Spleen (tissue), 7 donors: ENCODE results near the gene IPO7.

Experiments used
- POLR2A ChIP-seq, 3 donors: fragments of 450-650 bp; IDR thresholded peaks; one replicate each; pipeline ENCODE4 v1.5.1; 2017; ENCODE audit warnings: antibody characterized with exemption in 3 of 3, mild to moderate bottlenecking in 1 of 3
- TF ChIP-seq, protein P1 (sequence below), 11 experiments: fragments of 200-600 bp in 7 of 11; fragments of 450-650 bp in 4 of 11; sonication (generic) in 4 of 11; IDR thresholded peaks in 8 of 11; conservative IDR thresholded peaks in 3 of 11; 1 replicate in 7 of 11; 2 replicates in 4 of 11; pipeline versions ENCODE4 v1.4.0 to v1.8.0; 2016 to 2021; ENCODE audit warnings: antibody characterized with exemption in 11 of 11, inconsistent platforms in 4 of 11, mild to moderate bottlenecking in 1 of 11
- donor health status: DM: no; HTN: no; CAD: no; lungs with moderate emphysema.
- donor health status: DM: no; HTN: no; CAD: no.
- donor health status: DM: no; HTN: no; CAD: no.

DNA sequence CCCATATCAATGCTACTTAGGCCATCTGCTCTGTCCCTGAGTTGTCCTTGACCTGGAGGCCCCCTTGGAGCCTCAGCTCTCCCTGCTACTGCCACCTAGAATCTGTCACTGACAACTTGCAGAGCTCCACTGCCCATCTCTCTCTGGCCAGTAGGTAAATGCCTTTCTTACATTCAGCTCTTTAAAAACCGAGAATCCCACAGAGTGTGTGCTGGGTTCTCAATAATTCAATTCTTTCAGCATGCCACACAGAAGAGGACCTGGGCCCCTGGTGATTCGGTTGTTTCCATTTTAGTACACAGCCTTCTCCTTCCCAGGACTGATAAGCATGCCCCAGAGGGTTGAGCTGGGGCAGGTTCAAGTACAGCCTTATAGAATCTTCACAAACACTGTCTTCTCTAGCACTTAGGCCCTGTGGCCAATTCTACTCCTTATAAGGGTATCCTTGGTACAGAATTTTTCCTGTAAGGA lies 22.0 kb upstream of the IPO7 start:
- TF ChIP-seq, protein P1, sequence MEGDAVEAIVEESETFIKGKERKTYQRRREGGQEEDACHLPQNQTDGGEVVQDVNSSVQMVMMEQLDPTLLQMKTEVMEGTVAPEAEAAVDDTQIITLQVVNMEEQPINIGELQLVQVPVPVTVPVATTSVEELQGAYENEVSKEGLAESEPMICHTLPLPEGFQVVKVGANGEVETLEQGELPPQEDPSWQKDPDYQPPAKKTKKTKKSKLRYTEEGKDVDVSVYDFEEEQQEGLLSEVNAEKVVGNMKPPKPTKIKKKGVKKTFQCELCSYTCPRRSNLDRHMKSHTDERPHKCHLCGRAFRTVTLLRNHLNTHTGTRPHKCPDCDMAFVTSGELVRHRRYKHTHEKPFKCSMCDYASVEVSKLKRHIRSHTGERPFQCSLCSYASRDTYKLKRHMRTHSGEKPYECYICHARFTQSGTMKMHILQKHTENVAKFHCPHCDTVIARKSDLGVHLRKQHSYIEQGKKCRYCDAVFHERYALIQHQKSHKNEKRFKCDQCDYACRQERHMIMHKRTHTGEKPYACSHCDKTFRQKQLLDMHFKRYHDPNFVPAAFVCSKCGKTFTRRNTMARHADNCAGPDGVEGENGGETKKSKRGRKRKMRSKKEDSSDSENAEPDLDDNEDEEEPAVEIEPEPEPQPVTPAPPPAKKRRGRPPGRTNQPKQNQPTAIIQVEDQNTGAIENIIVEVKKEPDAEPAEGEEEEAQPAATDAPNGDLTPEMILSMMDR (IDR thresholded peaks at IDR 0.05 in 8 of 11, conservative IDR thresholded peaks at IDR 0.05 in 3 of 11): no peak
- no peak for TF ChIP-seq POLR2A (IDR thresholded peaks at IDR 0.05)
